ENCODE results near the gene KISS1R.

- TF ChIP-seq POLR2AphosphoS5 (IDR thresholded peaks at IDR 0.05; ENCODE audit: borderline replicate concordance, low read depth, low read length), result no peak
- no peak for TF ChIP-seq EZH2 (IDR thresholded peaks at IDR 0.05)
- TF ChIP-seq FOXP2 (optimal IDR thresholded peaks at IDR 0.05; ENCODE audit: control extremely low read depth, extremely low read length, insufficient read depth), result no peak
Measured at GRCh38 chr19:904545-904944, 12.6 kb upstream of the KISS1R start.

Data from SK-N-MC (cell line).